NCI-H1092 treated with DMSO at 0.1 percent for 48 hours (cell line): ENCODE measurements around the gene PON1.

Source experiments
- DNase-seq: peaks from one replicate; lab custom pipeline; 2025; lab: John Stamatoyannopoulos, UW

The PON1 gene

DNA sequence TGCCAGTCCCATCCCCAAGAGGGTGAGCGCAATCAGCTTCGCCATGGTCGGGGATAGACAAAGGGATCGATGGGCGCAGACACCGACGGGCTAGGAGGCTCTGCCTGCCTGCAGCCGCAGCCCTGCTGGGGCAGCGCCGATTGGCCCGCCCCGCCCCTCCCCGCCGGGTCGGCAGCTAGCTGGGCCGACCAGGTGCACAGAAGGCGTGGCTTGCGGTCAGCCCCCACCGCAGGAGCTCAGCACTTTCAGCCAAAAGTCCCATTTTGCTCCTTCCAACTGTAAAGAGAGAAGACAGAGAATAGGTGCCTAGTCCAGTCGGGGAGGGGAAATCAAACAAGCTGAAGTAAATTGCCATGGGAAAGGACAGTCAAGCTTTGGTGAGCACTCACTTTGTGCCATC, at the start of gene PON1:
TSS of gene PON1 (minus strand) at position 102 of the 400 bp plus-strand sequence. CDS start at position 45, 57 bp downstream.
- DNase-seq = no peak

DNA sequence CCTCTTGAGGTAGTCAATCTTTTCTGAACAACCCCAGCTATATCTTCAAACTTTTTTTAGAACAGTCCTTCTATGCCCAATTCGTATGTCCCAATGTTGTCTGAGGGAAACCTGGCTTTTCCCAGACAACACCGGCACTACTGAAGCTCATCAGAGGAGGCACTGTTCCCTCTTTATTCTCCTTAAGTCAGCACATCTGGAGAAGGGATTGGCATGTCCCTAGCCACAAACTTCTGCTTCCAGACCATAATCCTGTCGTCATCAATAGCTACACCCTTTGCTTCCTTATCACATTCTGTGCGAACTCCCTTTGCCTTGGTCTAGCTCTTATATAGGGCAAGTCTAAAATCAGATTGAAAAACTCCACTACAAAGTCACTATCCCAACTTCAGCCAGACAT, 49.0 kb upstream of the PON1 start:
- no peak for DNase-seq

DNA sequence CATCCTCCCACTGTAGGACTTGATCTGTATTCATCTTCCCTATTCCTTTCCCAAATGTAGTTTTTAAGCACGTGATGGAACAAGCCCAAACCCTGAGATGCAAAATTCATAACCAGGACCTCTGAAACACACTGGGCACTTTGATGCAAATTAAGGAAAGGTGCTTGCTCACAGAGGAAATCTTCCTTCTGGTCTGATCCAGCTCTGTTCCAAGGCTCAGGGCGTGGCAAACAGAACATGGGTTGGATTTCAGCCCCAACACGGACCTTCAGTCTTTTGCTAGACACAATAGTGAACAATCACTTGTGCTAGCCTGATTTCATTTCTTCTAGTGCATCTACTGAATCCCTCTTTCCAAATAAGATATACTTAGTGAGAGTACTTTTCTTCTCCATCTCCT, 43.9 kb upstream of the PON1 start:
- no peak for DNase-seq

DNA sequence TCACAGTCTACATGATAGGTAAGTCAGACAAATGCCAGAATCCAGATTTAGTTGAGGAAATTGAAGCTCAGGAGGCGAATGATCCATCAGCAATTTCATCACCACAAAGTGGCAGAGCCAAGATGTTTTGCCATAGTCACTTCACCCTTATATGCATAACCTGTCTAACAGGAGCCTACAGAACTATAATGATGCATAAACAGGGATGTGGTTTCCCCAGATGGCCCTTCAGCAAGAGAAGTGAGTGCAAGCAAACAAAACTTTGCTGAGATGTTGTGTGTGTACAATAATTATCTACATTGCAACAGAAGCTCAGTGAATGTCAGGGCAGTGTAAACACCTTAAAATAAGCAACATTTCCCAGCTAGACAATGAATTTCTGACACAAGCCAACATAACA, 43.3 kb upstream of the PON1 start:
- DNase-seq = no peak

DNA sequence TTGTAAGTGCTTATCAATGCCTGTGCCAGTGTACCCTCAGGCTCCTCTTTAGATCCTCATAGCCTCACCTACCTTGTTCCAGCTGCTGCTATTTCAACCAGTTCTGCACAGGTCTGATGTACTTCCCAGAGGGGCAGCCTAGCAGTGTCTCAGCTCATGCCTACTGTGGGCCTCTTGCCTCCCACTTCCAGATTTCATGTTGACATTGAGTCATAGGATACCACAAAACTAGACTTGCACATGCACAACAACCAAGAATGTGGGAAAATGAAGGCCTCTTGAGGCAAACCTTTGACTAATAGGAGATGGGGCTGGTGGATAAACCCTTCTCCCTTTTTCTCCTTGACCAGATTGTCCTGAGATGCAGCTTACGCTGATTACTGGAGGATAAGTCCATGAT, 40.8 kb upstream of the PON1 start:
- no peak for DNase-seq

DNA sequence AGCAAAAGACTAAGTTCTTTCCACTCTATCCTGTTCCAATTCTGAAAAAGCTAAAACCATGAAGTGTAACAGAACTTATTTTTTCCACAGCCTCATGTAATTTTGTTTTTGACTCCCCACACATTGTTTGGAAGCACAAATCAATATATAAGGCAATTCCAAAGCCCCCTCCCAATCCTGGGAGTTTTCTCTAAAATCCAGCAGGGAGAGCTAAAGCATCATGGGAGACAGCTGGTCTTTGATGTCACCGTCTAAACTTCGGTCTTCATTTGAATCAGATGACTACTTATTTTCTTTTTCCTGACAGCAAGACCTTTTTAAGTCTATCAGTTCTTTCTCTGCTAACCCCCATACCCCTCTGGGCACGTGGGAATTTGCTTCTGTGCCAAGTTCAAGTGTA, 33.3 kb upstream of the PON1 start:
- DNase-seq = peak; percentile 20

DNA sequence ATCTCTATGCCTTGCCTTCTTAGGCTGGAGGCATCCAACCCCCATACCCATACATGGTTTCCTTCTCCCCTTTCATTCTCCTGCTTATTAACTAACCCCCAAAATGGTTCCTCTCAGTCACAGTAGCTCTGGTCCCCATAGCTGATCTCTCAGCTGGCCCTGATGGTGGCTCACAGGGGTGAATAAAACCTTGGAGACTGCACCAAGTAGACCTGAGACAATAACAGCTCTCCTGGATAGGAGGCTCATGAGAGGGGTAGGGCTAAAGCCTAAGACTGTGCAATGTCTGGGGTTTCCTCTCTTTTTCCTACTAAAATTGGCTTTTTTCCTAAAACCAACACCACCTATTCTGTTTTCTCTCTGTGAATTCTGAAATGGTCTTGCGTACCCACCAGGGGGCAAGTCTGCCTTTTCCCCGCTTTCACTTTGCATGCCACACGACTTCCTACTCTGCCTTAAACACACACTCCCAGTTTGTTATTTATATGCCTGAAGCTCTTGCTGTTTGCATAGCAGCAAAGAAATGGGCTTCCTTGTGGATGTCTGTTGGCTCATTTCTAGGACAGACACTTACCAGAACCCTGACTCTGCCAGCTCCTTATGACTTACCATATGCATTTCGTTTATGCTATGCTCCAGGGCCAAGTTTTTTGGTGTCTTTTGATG, 18.4 kb upstream of the PON1 start:
- no peak for DNase-seq

DNA sequence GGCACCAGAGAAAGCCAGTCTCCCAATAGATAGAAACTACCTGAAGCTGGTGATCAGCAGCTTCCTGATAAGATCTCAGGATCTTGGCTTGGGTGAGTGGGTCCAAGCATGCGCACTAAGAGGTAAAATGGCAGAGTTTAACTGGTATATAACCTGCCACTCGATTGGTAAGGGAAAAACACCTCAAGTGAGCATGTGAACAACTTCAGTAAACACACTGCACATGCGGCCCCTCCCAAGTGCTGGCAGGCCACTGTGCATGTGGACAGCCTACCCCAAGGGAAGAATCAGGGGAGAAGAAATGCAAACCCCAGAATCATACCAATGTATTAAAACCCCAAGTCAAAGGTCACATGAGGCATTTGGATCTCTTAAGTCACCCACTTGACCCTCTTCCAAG, 17.7 kb upstream of the PON1 start:
- no peak for DNase-seq

DNA sequence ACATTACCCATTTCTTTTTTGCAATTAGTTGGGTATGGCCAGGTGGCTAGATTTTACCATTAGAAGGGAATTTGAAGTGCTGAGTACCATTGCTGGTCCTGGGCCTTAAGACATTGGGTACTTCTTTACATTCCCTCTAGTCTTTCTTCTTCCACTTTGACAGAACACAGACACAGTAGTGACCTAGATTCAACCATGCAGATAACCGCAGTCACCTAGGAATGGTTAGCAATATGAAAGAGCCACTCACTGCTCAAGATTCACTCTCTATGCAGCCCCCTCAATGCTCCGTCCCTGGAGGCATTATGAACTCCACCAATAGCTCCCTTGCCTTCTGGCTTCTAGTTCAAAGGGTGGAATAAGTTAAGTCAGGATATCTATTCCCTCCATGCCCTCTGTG, 16.2 kb upstream of the PON1 start:
- DNase-seq = no peak

DNA sequence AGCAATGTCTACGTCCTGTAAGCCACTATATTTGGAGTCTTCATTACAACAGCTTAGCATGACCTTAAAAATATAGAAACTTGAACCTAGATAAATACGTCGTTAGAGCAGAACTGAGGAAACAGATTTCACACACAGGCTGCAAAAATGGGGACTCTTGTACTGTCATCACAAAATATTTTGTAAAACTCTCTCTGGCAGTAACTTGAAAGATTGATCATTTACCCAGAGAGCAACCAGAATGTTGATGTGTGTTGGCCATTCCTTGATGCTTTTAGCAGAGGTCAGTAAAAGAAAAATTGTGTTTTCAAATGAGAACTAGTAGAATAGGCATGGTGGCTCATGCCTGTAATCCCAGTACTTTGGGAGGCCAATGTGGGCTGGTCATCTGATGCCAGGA, 14.5 kb upstream of the PON1 start:
- DNase-seq = no peak

DNA sequence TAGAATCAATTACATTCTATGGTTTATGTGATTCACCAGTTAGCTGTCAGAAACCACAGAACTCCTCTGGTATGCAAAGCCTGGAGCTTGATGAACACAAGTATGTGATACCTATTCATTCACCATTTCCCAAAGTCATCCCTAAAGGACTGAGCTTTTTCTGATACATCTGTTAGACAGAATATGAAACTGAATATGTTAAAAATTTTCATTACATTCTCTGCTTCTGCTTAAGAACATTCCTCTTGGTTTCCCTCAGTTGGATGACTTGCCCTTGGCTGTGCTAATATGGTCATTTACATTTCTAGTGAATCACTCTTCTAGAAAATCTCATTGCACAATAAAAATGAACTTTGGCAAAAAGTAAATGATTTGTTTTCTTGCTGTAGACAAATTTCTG, 10.8 kb upstream of the PON1 start:
- DNase-seq = no peak

DNA sequence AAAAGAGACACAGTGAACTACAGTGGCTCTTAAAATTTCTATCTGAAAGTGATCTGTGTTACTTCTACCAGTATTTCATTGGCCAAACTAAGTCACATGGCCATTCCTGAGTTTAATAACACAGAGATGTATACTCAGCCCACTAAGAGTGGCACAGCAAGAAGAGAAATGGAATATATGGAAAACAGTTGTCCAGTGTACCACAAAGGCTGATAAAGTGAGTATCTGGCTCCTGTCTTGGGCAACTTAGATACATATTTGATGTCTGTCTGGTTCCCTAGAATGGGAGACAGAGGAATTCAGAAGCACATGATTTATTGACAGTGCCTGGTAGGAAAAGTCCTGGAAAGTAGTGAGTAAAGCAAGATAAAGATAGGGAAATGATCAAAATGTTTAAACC, 10.1 kb upstream of the PON1 start:
- DNase-seq = no peak

DNA sequence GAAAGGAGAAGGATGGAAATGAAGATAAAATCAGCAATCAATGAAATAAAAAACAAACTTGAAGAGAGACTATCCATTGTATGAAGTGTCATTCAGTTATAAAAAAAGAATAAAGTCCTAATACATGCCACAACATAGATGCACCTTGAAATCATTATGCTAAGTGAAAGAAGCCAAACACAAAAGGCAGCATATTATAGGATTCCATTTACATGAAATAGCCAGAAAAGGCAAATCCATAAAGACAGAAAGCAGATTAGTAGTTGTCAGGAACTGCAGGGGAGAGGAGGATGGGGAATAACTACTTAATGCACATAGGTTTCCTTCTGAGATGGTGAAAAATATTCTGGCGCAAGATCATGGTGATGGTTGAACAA, 6.6 kb upstream of the PON1 start:
- no peak for DNase-seq

DNA sequence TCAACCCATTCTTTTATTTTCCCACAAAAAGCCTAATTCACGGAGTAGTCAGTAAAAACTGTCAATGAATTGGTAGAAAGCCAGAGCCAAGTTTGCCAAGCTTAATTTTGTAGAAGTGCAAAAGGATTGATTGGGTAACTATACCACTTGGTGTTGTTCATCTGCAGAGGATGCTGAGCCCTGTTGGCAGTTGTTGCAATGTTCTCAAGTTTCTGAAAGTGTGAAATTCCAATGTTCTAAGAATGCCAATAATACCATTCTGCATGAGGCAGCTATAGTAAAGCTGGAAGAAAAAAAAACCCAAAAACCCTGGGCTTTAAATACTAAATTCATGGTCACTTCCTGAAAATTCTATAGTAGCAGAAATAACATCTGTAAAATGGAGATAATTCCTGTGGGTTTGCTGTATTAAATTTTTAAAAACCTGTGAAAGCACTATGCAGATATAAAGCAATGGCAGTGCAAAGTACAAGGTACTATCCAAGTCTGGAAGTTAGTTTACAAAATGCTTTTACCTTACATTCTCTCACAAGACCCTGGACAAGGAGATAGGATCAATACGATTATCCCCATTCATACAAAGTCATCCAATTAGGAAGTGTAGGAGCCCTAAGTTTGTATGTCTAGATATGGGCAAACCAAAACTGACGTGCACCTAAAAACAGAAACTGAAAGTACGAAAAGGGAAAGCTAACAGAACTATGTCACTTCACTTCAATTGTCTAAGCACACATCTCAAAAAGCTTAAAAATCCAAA, 6.0 kb upstream of the PON1 start:
- no peak for DNase-seq

DNA sequence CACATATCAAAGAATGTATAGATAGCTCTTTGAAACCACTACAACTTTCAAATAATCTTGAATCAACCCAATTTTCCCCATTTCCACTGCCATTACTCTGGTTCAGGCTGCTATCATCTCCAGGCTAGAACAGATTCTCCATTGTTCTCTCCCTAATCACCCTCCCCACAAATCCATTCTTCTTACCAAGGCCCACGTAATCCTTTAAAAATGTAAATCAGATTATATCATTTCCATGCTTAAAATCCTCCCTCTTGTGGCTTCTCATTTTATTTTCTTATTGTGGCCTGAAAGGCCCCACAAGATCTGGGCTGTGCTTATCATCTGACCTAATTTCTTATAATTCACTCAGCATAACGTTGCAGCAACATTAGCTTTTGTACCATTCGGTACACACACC, 3.0 kb upstream of the PON1 start:
- no peak for DNase-seq

DNA sequence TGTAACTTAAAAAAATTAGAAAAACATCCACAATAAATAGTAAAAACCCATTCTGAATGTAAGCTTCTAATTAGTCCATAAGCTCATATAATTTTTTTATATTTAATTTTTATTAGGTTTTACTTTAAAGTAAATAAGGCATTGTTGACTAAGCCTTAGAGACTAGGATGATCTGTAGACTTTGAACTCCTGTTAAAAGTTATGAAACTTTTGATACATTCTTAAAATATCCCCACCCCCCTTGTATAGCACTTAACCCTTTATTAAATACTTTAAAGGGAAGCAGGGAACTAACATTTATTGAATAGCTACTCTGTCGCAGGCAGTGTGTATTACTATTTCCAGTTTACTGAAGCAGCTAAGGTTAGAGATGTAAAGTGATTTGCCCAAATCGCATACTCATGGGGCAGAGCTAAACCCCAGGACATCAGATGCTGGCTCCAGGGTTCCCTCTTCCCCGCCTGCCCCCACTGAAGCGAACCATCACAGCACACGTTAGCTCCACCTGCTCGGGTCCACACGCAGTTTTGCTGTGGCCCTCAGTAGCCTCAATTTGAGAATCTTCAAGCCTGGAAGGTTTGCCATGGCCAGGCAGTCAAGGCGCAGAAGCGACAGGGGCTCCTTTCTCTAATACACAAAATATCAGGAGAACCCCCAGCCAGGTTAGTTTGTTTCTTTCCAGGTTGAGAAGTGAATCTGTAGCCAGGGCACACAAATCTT, 762 bp downstream of the PON1 start:
- no peak for DNase-seq

DNA sequence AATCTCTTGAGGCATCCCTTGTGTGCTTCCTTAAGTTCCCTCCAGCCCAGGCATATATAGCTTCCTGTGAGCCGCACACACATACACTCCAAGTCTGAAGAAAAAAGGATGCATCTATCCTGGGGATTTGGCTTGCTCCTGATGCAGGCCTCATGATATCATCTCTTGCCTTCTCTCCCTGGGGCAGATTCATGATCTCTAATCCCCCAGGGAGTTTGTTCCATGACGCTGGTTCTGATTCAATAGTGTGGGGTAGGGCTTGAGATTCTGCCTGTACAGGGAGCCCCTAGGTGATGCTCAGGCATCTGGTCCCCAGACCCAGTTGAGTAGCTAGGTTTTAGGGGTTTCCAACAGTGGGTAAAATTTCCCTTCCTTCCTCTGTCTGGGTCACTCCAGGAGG, 1.5 kb downstream of the PON1 start:
- DNase-seq = no peak

DNA sequence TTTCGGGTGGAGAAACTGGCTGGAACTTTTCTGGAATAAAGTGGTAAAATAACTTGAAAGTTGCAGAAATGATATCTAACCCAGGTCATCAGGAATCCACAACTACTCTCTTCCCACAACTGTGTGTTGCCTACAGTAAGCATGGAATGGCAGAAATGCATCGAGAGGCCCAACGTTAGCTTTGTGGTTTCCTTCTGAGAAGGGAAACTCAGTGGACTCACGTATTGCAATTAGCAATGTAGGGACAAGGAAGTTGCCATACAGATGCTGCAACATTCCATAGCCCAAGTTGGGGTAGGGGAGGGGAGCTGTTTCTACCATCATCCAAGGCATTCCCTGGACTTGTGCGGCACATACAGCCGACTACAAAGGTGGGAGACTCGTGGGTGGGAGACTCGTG, 1.9 kb downstream of the PON1 start:
- DNase-seq = no peak

DNA sequence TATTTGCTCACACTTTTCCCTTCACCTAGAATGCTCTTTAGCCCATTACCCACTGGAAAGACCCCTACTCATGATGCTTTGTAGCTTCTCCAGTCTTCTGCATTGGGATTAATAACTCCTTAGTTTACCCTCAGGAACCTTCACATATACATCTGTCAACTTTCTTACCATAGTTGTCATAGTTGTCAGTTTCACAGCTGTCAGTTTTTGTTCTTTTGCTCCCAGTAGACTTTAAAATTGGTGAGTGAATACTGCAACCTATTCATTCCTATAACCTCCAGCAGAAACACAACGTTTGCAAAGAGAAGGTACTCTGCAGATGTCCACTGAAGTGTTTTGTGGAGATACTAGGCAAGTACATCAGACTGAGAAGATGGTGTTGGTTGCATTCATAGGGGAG, 2.6 kb downstream of the PON1 start:
- DNase-seq = no peak

DNA sequence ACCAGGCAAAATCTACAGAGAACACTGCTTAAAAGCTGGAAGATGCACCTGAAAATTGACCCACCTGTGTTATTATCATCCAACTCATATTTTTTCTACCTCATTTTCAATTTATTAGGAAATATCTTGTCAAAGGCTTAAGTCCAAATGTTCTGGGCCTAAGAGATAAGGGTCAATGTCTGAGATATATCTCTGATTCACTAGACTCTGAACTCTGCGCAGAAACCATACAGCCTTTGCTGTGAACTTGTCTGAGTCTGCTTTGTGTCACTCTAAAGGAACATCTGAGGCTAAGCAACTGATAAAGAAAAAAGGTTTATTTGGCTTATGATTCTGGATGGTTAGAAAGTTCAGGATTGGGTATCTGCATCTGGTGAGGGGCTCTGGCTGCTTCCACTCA, 3.7 kb downstream of the PON1 start:
- DNase-seq = no peak

DNA sequence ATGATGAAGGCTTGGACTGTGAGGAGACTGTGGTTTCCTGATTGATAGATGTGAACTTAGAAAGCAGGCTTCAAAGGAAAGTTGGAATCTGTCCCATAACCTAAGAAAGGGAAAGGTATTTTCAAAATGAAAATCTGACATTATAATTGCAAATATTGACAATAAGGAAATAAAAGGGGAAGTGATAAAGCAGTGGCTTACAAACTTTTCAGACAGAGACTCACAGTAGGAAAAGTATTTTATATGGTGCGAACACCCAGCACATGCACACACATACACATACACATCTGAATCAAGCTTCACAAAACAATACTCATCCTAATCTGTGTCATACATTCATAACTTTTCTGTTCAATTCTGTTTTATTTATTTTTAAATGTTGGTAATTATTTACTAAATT, 4.8 kb downstream of the PON1 start:
- DNase-seq = no peak

DNA sequence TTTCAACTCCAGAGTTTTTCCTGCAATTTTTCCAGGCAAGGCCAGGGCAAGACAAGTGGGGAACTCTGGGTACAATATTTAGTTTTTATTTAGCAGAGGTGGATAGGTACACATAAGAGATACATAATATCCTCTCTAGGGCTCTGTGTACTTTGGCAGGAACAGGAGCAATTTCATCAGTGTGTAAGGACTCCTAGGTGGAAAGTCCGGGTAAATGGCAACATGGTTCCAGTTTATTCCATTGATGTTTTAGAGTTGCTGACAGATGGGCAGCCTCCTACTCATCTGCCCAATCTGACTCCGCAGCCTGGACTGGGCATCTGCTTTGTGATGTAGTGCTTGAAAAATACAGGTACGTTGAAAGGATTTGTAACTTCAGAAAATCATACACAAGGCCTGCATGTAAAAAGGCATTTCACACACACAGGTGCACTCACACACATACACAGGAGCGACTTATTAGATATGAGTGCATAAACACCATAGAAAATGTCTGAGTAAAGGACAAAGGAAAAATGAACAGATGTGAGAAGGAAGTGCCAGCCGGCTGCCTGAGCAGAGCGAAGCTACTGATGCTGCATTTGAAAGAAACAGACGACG, 5.7 kb downstream of the PON1 start:
- DNase-seq = peak; percentile 96

DNA sequence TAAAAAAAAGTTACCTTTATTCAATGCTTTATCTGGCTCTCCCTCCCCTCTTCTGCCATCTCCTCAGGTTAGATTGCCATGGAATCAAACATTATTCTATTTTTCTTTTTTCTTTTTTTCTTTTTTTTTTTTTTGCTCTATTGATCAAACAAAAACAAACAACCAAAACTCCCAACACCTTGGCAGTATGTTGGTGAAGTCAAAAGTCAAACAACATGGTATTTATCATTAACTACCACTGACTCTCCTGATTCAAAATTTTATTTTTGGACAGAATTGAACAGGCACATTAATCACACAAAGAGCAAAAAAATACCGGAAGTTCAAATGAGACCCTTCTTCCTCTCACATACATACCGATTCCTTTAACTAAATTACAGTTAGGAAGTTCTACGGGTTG, 6.4 kb downstream of the PON1 start:
- DNase-seq = no peak
